SK-N-SH (cell line): ENCODE data around the gene PEX1. TPM values are rescaled to one million over a fixed set of nuclear protein-coding genes. Genes with fewer than 3 reads are reported as not detected.

Source experiments
- CTCF ChIA-PET: fragments of 300-600, 350-600 bp; formaldehyde crosslinking; extraction: SDS; loops from one replicate; lab custom pipeline; 2021; lab: Yijun Ruan, JAX
- POLR2A ChIA-PET: fragments of 350-600 bp; sonication (Branson Sonifier 250); formaldehyde crosslinking; extraction: SDS; loops from one replicate; lab custom pipeline; 2020; ENCODE audit warnings: antibody characterized with exemption, inconsistent platforms; lab: Yijun Ruan, JAX
- DNase-seq: peaks from one replicate; pipeline ENCODE4 v3.0.0; 2012
- H2AFZ ChIP-seq: fragments of 200-600 bp; sonication (generic); 2 replicates; pipeline ENCODE4 v1.8.1; 2016; ENCODE audit warnings: antibody characterized with exemption, mild to moderate bottlenecking, low read depth
- H3F3A ChIP-seq: fragments of 200-600 bp; sonication (generic); replicated peaks from 2 replicates; pipeline ENCODE3; 2016; ENCODE audit warnings: antibody characterized with exemption, mild to moderate bottlenecking; ENCODE audit not compliant: insufficient read depth
- H3K27ac ChIP-seq, 2 experiments: fragments of 200-500 bp in 1 of 2; fragments of 200-600 bp in 1 of 2; sonication (Bioruptor generic) in 1 of 2; sonication (generic), shearing (Covaris generic) in 1 of 2; 2 replicates each; pipeline versions ENCODE4 v1.5.1 to v1.6.1; 2014 to 2016; ENCODE audit warnings: low read depth in 2 of 2, inconsistent platforms in 1 of 2, low read length in 1 of 2, mild to moderate bottlenecking in 1 of 2, mixed read lengths in 1 of 2
- H3K27me3 ChIP-seq: fragments of 200-600 bp; sonication (generic), shearing (Covaris generic); 2 replicates; pipeline ENCODE4 v1.6.1; 2016; ENCODE audit warnings: mixed run types; ENCODE audit not compliant: insufficient read depth
- H3K36me3 ChIP-seq, 2 experiments: fragments of 200-500 bp in 1 of 2; fragments of 200-600 bp in 1 of 2; sonication (Bioruptor generic) in 1 of 2; sonication (generic) in 1 of 2; replicated peaks in 1 of 2; 2 replicates each; pipeline versions ENCODE3 to v1.5.1; 2014 to 2016; ENCODE audit warnings: low read length in 1 of 2, mild to moderate bottlenecking in 1 of 2; ENCODE audit not compliant: insufficient read depth in 2 of 2, control insufficient read depth in 1 of 2
- H3K4me1 ChIP-seq, 2 experiments: fragments of 200-500 bp in 1 of 2; fragments of 200-600 bp in 1 of 2; sonication (Bioruptor generic) in 1 of 2; sonication (generic), shearing (Covaris generic) in 1 of 2; 2 replicates each; pipeline versions ENCODE4 v1.5.1 to v1.6.1; 2014 to 2016; ENCODE audit warnings: low read depth in 1 of 2, low read length in 1 of 2, mixed run types in 1 of 2; ENCODE audit not compliant: insufficient read depth in 2 of 2, control insufficient read depth in 1 of 2
- H3K4me2 ChIP-seq: fragments of 200-600 bp; sonication (generic), shearing (Covaris generic); 2 replicates; pipeline ENCODE4 v1.6.1; 2017; ENCODE audit warnings: mixed run types
- H3K4me3 ChIP-seq, 2 experiments: fragments of 200-500 bp in 1 of 2; fragments of 200-600 bp in 1 of 2; sonication (Bioruptor generic) in 1 of 2; sonication (generic), shearing (Covaris generic) in 1 of 2; 2 replicates each; pipeline versions ENCODE4 v1.5.1 to v1.8.1; 2014 to 2016; ENCODE audit warnings: low read depth in 2 of 2, inconsistent platforms in 1 of 2, low read length in 1 of 2, mild to moderate bottlenecking in 1 of 2, mixed read lengths in 1 of 2, moderate library complexity in 1 of 2
- H3K79me2 ChIP-seq: fragments of 200-600 bp; sonication (generic); 2 replicates; pipeline ENCODE4 v1.8.1; 2017; ENCODE audit warnings: mild to moderate bottlenecking; ENCODE audit not compliant: insufficient read depth
- H3K9ac ChIP-seq: fragments of 200-600 bp; sonication (generic); 2 replicates; pipeline ENCODE4 v1.6.1; 2017; ENCODE audit warnings: mixed run types
- H3K9me2 ChIP-seq: fragments of 200-600 bp; sonication (generic); 2 replicates; pipeline ENCODE4 v1.6.1; 2017; ENCODE audit warnings: mixed run types
- H3K9me3 ChIP-seq: fragments of 200-600 bp; sonication (generic); 2 replicates; pipeline ENCODE4 v1.6.1; 2017; ENCODE audit warnings: mixed run types, mild to moderate bottlenecking, moderate library complexity
- H4K20me1 ChIP-seq: fragments of 200-600 bp; sonication (generic); 2 replicates; pipeline ENCODE4 v1.6.1; 2017; ENCODE audit warnings: mild to moderate bottlenecking, mixed run types; ENCODE audit not compliant: insufficient read depth
- ELF1 ChIP-seq: IDR thresholded peaks from 2 replicates; pipeline ENCODE4 v1.4.0; 2012
- GATA2 ChIP-seq: sonication (generic); formaldehyde crosslinking; IDR thresholded peaks from 2 replicates; pipeline ENCODE4 v1.5.0; 2020; ENCODE audit warnings: mild to moderate bottlenecking, missing genetic modification reagents
- MEF2A ChIP-seq: IDR thresholded peaks from 2 replicates; pipeline ENCODE4 v1.4.0; 2012; ENCODE audit warnings: low read depth, borderline replicate concordance
- NFIC ChIP-seq: IDR thresholded peaks from 2 replicates; pipeline ENCODE4 v1.4.0; 2012; ENCODE audit warnings: borderline replicate concordance
- NRF1 ChIP-seq: IDR thresholded peaks from 2 replicates; pipeline ENCODE4 v1.6.1; 2012; ENCODE audit warnings: low read depth, mild to moderate bottlenecking, low read length
- POLR2AphosphoS5 ChIP-seq: IDR thresholded peaks from 2 replicates; pipeline ENCODE4 v1.6.1; 2012; ENCODE audit warnings: low read depth, low read length
- RAD21 ChIP-seq: IDR thresholded peaks from 2 replicates; pipeline ENCODE4 v1.6.1; 2012; ENCODE audit warnings: mild to moderate bottlenecking, low read length
- RXRA ChIP-seq: IDR thresholded peaks from 2 replicates; pipeline ENCODE4 v1.4.0; 2012; ENCODE audit warnings: low read depth, mild to moderate bottlenecking, borderline replicate concordance
- TAF1 ChIP-seq: IDR thresholded peaks from 2 replicates; pipeline ENCODE4 v1.6.1; 2012; ENCODE audit warnings: low read depth, mild to moderate bottlenecking, low read length, moderate library complexity, borderline replicate concordance
- TCF12 ChIP-seq: IDR thresholded peaks from 2 replicates; pipeline ENCODE4 v1.4.0; 2012
- TEAD4 ChIP-seq: IDR thresholded peaks from 2 replicates; pipeline ENCODE4 v1.4.0; 2012; ENCODE audit warnings: mild to moderate bottlenecking, borderline replicate concordance; ENCODE audit not compliant: insufficient read depth
- YY1 ChIP-seq: IDR thresholded peaks from 2 replicates; pipeline ENCODE4 v1.4.0; 2012; ENCODE audit warnings: low read depth, mild to moderate bottlenecking
- WGBS: methylation state at CpG from one replicate; pipeline ENCODE4 v1.1.6; 2017; ENCODE audit warnings: low lambda C conversion rate; 5-methylcytosine and 5-hydroxymethylcytosine counted together
- polyA plus RNA-seq, 3 experiments: library from polyadenylated mRNA; depleted of rRNA; stranded (reverse); fragments of >200 nt; gene quantifications; 2 replicates each; pipeline ENCODE4 v1.2.3, GENCODE V29; 2012
- TF ChIP-seq, protein P1 (sequence below): fragments of 150-350 bp; IDR thresholded peaks from 2 replicates; pipeline ENCODE4 v1.6.1; 2016; ENCODE audit warnings: mild to moderate bottlenecking, low read depth, low read length
- TF ChIP-seq, protein P2 (sequence below): IDR thresholded peaks from 2 replicates; pipeline ENCODE4 v1.4.0; 2012; ENCODE audit warnings: low read depth, borderline replicate concordance
- TF ChIP-seq, protein P3 (sequence below): IDR thresholded peaks from 2 replicates; pipeline ENCODE4; 2012

Gene PEX1
- polyA plus RNA-seq, 1 of the 3 experiments (the other 2 are of a cell fraction) = 16.0 TPM

DNA sequence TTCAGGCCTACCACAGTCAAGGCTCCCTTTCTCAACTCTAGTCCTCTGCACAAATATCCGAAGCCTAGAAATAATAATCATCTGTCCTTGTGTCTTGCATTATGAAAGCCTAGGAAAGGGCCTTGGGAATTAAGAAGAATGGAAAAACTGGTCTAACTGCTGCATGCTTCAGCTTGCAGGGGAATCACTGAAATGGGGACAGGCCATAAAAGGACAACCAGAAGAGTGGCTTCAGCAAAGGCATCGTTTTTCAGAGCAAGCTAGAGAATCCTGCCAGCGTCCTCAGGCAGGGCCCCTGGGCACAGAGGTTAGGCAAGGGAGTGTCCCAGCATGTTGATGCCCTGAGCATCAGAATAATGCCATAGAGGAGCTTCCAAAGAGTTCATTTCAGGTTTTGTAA, 63.8 kb downstream of the PEX1 start:
- CTCF ChIA-PET = interaction anchor here (1.4 kb wide), 1 partner anchor 17 kb away, joined by 6 read pairs; the partner anchor contains the start of gene GATAD1
- no peak overlapping the region for H3K27ac ChIP-seq
- no peak for DNase-seq

DNA sequence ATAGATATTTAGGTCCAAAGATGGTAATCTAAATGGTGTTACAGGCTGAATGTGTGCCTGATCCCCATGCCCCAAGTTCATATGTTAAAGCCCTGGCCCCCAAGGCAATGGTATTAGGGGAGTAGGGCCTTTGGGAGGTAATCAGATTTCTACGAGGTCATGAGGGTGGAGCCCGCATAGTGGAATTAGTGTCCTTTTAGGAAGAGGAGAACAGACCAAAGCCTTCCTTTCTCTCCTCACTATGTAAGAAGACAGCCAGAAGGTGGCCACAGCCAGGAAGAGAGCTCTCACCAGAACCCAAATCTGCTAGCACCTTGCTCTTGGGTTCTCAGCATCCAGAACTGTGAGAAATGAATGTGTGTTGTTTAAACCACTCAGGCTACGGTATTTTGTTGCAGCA, 65.8 kb downstream of the PEX1 start:
- no peak overlapping the region for H3K4me2 ChIP-seq
- H3K79me2 ChIP-seq = no peaks in the 10 kb centered on the region
- no peaks in the 10 kb centered on the region for H3K9me3 ChIP-seq
- no peak overlapping the region for H3K9ac ChIP-seq
- DNase-seq = no peak
- H3K9me2 ChIP-seq = no peaks in the 10 kb centered on the region
- peaks cover 0 to 4% of the 10 kb centered on the region in 2 experiments; a peak in 1 of 4 replicates for H3K4me1 ChIP-seq
- peaks cover 6% of the 10 kb centered on the region for H3F3A ChIP-seq
- no peak overlapping the region for H3K4me3 ChIP-seq
- peaks cover 2 to 13% of the 10 kb centered on the region in 2 experiments for H3K36me3 ChIP-seq
- H3K27ac ChIP-seq = no peak overlapping the region
- H2AFZ ChIP-seq = no peak overlapping the region
- no peak for TF ChIP-seq TAF1
- no peak for TF ChIP-seq ELF1
- no peak for TF ChIP-seq YY1
- TF ChIP-seq, protein P1, sequence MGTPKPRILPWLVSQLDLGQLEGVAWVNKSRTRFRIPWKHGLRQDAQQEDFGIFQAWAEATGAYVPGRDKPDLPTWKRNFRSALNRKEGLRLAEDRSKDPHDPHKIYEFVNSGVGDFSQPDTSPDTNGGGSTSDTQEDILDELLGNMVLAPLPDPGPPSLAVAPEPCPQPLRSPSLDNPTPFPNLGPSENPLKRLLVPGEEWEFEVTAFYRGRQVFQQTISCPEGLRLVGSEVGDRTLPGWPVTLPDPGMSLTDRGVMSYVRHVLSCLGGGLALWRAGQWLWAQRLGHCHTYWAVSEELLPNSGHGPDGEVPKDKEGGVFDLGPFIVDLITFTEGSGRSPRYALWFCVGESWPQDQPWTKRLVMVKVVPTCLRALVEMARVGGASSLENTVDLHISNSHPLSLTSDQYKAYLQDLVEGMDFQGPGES = no peak
- TF ChIP-seq, protein P2, sequence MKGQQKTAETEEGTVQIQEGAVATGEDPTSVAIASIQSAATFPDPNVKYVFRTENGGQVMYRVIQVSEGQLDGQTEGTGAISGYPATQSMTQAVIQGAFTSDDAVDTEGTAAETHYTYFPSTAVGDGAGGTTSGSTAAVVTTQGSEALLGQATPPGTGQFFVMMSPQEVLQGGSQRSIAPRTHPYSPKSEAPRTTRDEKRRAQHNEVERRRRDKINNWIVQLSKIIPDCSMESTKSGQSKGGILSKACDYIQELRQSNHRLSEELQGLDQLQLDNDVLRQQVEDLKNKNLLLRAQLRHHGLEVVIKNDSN = no peak
- no peaks in the 10 kb centered on the region for H3K27me3 ChIP-seq
- WGBS = 98% methylated on average over 3 of the region's 3 CpGs
- ChIA-PET POLR2A (no interaction called here), CTCF (interaction anchor here (1.4 to 3.1 kb wide), 3 partner anchors 37 to 328 kb away, joined by 3 to 13 read pairs (median 4); partner anchors contain the start of gene CYP51A1)
- H4K20me1 ChIP-seq = no peaks in the 10 kb centered on the region

More for the DNA sequence above, 63.8 kb downstream of the PEX1 start:
- peaks cover 0 to 4% of the 10 kb centered on the region in 2 experiments; a peak in 1 of 4 replicates for H3K4me1 ChIP-seq
- TF ChIP-seq TAF1 (no peak), TCF12 (no peak), GATA2 (CRISPR knock-in tag) (no peak), NRF1 (no peak), TEAD4 (no peak), RAD21 (no peak), POLR2AphosphoS5 (no peak), NFIC (no peak), RXRA (no peak), MEF2A (no peak)
- TF ChIP-seq, protein P3, sequence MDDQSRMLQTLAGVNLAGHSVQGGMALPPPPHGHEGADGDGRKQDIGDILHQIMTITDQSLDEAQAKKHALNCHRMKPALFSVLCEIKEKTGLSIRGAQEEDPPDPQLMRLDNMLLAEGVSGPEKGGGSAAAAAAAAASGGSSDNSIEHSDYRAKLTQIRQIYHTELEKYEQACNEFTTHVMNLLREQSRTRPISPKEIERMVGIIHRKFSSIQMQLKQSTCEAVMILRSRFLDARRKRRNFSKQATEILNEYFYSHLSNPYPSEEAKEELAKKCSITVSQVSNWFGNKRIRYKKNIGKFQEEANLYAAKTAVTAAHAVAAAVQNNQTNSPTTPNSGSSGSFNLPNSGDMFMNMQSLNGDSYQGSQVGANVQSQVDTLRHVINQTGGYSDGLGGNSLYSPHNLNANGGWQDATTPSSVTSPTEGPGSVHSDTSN = no peak
- no peaks in the 10 kb centered on the region for H3K9me2 ChIP-seq
- peaks cover 6% of the 10 kb centered on the region for H3F3A ChIP-seq
- 68% methylated on average over 3 of the region's 3 CpGs for WGBS
- no peaks in the 10 kb centered on the region for H3K27me3 ChIP-seq
- H3K4me3 ChIP-seq = no peak overlapping the region
- H3K9me3 ChIP-seq = no peaks in the 10 kb centered on the region
- no peak overlapping the region for H2AFZ ChIP-seq
- no peaks in the 10 kb centered on the region for H4K20me1 ChIP-seq
- no peak overlapping the region for H3K9ac ChIP-seq
- no peaks in the 10 kb centered on the region for H3K36me3 ChIP-seq
- H3K79me2 ChIP-seq = no peaks in the 10 kb centered on the region
- POLR2A ChIA-PET = no interaction called here
- no peak overlapping the region for H3K4me2 ChIP-seq
